ENCODE measurements around the gene SEC16B. TPM values are rescaled to one million over a fixed set of nuclear protein-coding genes. Genes with fewer than 3 reads are reported as not detected.
"Not testable (repeated sequence)": the region's sequence is repeated elsewhere in the genome, so short reads cannot be mapped to it uniquely, and the experiment has no call there.

The SEC16B gene
- total and polyA plus RNA-seq, 5 donors: 1.4 to 3.9 (median 2.9) TPM

- 68% methylated on average over 4 of the region's 4 CpGs for WGBS
- H3K4me3 ChIP-seq (ENCODE audit: low read length): no peak overlapping the region
- no peaks in the 10 kb centered on the region for H3K4me1 ChIP-seq (ENCODE audit: control insufficient read depth, insufficient read depth, low read length)
- H3K9me3 ChIP-seq (ENCODE audit: control insufficient read depth, low read length): no peaks in the 10 kb centered on the region
- no peaks in the 10 kb centered on the region for H3K27me3 ChIP-seq (ENCODE audit: control insufficient read depth, insufficient read depth)
- DNase-seq (peak in 1 of 3 donors; percentile 18), ATAC-seq (peak; percentile 38 to 51)
- peak overlapping the region; percentile 98 for H3K27ac ChIP-seq (ENCODE audit: low read length)
- intact Hi-C loops (cut with DNase I): no loop called here
Observed at GRCh38 chr1:177998696-177999631, 29.1 kb upstream of the SEC16B start.

GRCh38 chr1:177996957-177997356 lies 27.1 kb upstream of the SEC16B start:
- H3K27me3 ChIP-seq (ENCODE audit: control insufficient read depth, insufficient read depth): no peaks in the 10 kb centered on the region
- no peaks in the 10 kb centered on the region for H3K4me1 ChIP-seq (ENCODE audit: control insufficient read depth, insufficient read depth, low read length)
- WGBS: 81% methylated on average over 5 of the region's 5 CpGs
- DNase-seq (no peak), ATAC-seq (peak; percentile 39 to 50)
- H3K27ac ChIP-seq (ENCODE audit: low read length): no peak overlapping the region
- no peaks in the 10 kb centered on the region for H3K9me3 ChIP-seq (ENCODE audit: control insufficient read depth, low read length)
- H3K4me3 ChIP-seq (ENCODE audit: low read length): no peak overlapping the region
- intact Hi-C loops (cut with DNase I): no loop called here

GRCh38 chr1:177995369-177995768 lies 25.5 kb upstream of the SEC16B start:
- WGBS: 90% methylated on average over 5 of the region's 5 CpGs
- H3K4me1 ChIP-seq (ENCODE audit: control insufficient read depth, insufficient read depth, low read length): no peaks in the 10 kb centered on the region
- no peak overlapping the region for H3K4me3 ChIP-seq (ENCODE audit: low read length)
- DNase-seq: peak in 2 of 3 donors; percentile 33 to 53
- H3K27me3 ChIP-seq (ENCODE audit: control insufficient read depth, insufficient read depth): no peaks in the 10 kb centered on the region
- no peak for ATAC-seq
- no peaks in the 10 kb centered on the region for H3K9me3 ChIP-seq (ENCODE audit: control insufficient read depth, low read length)
- intact Hi-C loops (cut with DNase I): loop anchor here in 1 of 4 donors (2.0 kb wide), 1 partner anchor 27 kb away; no protein-coding TSS in a partner anchor
- no peak overlapping the region for H3K27ac ChIP-seq (ENCODE audit: low read length)

GRCh38 chr1:177986281-177986680 lies 16.4 kb upstream of the SEC16B start:
- H3K4me3 ChIP-seq (ENCODE audit: low read length); DNase-seq; H3K9me3 ChIP-seq (ENCODE audit: control insufficient read depth, low read length); H3K27ac ChIP-seq (ENCODE audit: low read length); intact Hi-C loops (cut with DNase I); H3K4me1 ChIP-seq (ENCODE audit: control insufficient read depth, insufficient read depth, low read length); ATAC-seq; H3K27me3 ChIP-seq (ENCODE audit: control insufficient read depth, insufficient read depth): not testable (repeated sequence)
- WGBS: 78% methylated on average over 5 of the region's 5 CpGs

- no peak for DNase-seq
- Histone ChIP-seq H3K9me3 (ENCODE audit: control insufficient read depth, low read length) (no peaks in the 10 kb centered on the region), H3K4me1 (ENCODE audit: control insufficient read depth, insufficient read depth, low read length) (no peaks in the 10 kb centered on the region), H3K27me3 (ENCODE audit: control insufficient read depth, insufficient read depth) (no peaks in the 10 kb centered on the region), H3K27ac (ENCODE audit: low read length) (no peak overlapping the region), H3K4me3 (ENCODE audit: low read length) (no peak overlapping the region)
- intact Hi-C loops (cut with DNase I): no loop called here
- 80% methylated on average over 1 of the region's 1 CpG for WGBS
- no peak for ATAC-seq
Observed at GRCh38 chr1:177984761-177985160, 14.9 kb upstream of the SEC16B start.

- peak overlapping the region; percentile 23 for H3K4me3 ChIP-seq (ENCODE audit: low read length)
- intact Hi-C loops (cut with DNase I): no loop called here
- H3K27ac ChIP-seq (ENCODE audit: low read length): no peak overlapping the region
- WGBS: 45% methylated on average over 3 of the region's 3 CpGs
- DNase-seq (peak; percentile 59 to 76 (median 62)), ATAC-seq (peak; percentile 95)
- H3K4me1 ChIP-seq (ENCODE audit: control insufficient read depth, insufficient read depth, low read length): no peaks in the 10 kb centered on the region
- no peaks in the 10 kb centered on the region for H3K27me3 ChIP-seq (ENCODE audit: control insufficient read depth, insufficient read depth)
- no peaks in the 10 kb centered on the region for H3K9me3 ChIP-seq (ENCODE audit: control insufficient read depth, low read length)
Observed at GRCh38 chr1:177984136-177984525, 14.3 kb upstream of the SEC16B start.

- H3K27ac ChIP-seq (ENCODE audit: low read length): no peak overlapping the region
- peak overlapping the region; percentile 23 for H3K4me3 ChIP-seq (ENCODE audit: low read length)
- no peak for DNase-seq
- 37% methylated on average over 3 of the region's 3 CpGs for WGBS
- ATAC-seq: peak; percentile 62 to 70
- H3K4me1 ChIP-seq (ENCODE audit: control insufficient read depth, insufficient read depth, low read length): no peaks in the 10 kb centered on the region
- no peaks in the 10 kb centered on the region for H3K9me3 ChIP-seq (ENCODE audit: control insufficient read depth, low read length)
- intact Hi-C loops (cut with DNase I): no loop called here
- H3K27me3 ChIP-seq (ENCODE audit: control insufficient read depth, insufficient read depth): no peaks in the 10 kb centered on the region
Observed at GRCh38 chr1:177983482-177984135, 13.8 kb upstream of the SEC16B start.

GRCh38 chr1:177983077-177983476 lies 13.2 kb upstream of the SEC16B start:
- DNase-seq (no peak), ATAC-seq (peak in 1 of 2 donors; percentile 11)
- Histone ChIP-seq H3K27me3 (ENCODE audit: control insufficient read depth, insufficient read depth) (no peaks in the 10 kb centered on the region), H3K4me3 (ENCODE audit: low read length) (no peak overlapping the region), H3K4me1 (ENCODE audit: control insufficient read depth, insufficient read depth, low read length) (no peaks in the 10 kb centered on the region), H3K9me3 (ENCODE audit: control insufficient read depth, low read length) (no peaks in the 10 kb centered on the region), H3K27ac (ENCODE audit: low read length) (no peak overlapping the region)
- WGBS: 82% methylated on average over 5 of the region's 5 CpGs
- intact Hi-C loops (cut with DNase I): no loop called here

- no peak overlapping the region for H3K4me3 ChIP-seq (ENCODE audit: low read length)
- WGBS: 71% methylated on average over 1 of the region's 1 CpG
- H3K27me3 ChIP-seq (ENCODE audit: control insufficient read depth, insufficient read depth): no peaks in the 10 kb centered on the region
- DNase-seq: no peak
- no peaks in the 10 kb centered on the region for H3K9me3 ChIP-seq (ENCODE audit: control insufficient read depth, low read length)
- ATAC-seq: no peak
- H3K27ac ChIP-seq (ENCODE audit: low read length): no peak overlapping the region
- H3K4me1 ChIP-seq (ENCODE audit: control insufficient read depth, insufficient read depth, low read length): no peaks in the 10 kb centered on the region
- intact Hi-C loops (cut with DNase I): no loop called here
Observed at GRCh38 chr1:177981200-177981599, 11.3 kb upstream of the SEC16B start.

GRCh38 chr1:177979272-177979671 lies 9.4 kb upstream of the SEC16B start:
- Histone ChIP-seq H3K27me3 (ENCODE audit: control insufficient read depth, insufficient read depth) (no peaks in the 10 kb centered on the region), H3K4me3 (ENCODE audit: low read length) (no peak overlapping the region), H3K27ac (ENCODE audit: low read length) (no peak overlapping the region), H3K4me1 (ENCODE audit: control insufficient read depth, insufficient read depth, low read length) (no peaks in the 10 kb centered on the region), H3K9me3 (ENCODE audit: control insufficient read depth, low read length) (no peaks in the 10 kb centered on the region)
- 72% methylated on average over 1 of the region's 1 CpG for WGBS
- no peak for ATAC-seq
- no peak for DNase-seq
- intact Hi-C loops (cut with DNase I): no loop called here

- Histone ChIP-seq H3K27me3 (ENCODE audit: control insufficient read depth, insufficient read depth) (no peaks in the 10 kb centered on the region), H3K9me3 (ENCODE audit: control insufficient read depth, low read length) (no peaks in the 10 kb centered on the region), H3K4me3 (ENCODE audit: low read length) (no peak overlapping the region), H3K4me1 (ENCODE audit: control insufficient read depth, insufficient read depth, low read length) (no peaks in the 10 kb centered on the region), H3K27ac (ENCODE audit: low read length) (no peak overlapping the region)
- ATAC-seq: no peak
- intact Hi-C loops (cut with DNase I): no loop called here
- no peak for DNase-seq
- WGBS: 94% methylated on average over 1 of the region's 1 CpG
Observed at GRCh38 chr1:177978530-177978929, 8.7 kb upstream of the SEC16B start.

Measured in right cardiac atrium (tissue), 5 donors.